ENCODE data around the gene ATP11A. TPM values are rescaled to one million over a fixed set of nuclear protein-coding genes. Genes with fewer than 3 reads are reported as not detected.

The ATP11A gene
- total and polyA plus RNA-seq, 10 of the 15 experiments (the other 5 are each of a cell fraction or from before 2014, with no cell fraction given) = 1.4 to 69.6 (median 14.4) TPM

GRCh38 chr13:112793545-112794445 is 104.0 kb downstream of the ATP11A start:
- RAD21 ChIA-PET (ENCODE audit: unreplicated experiment) = no interaction called here
- Histone ChIP-seq H4K20me1 (ENCODE audit: control insufficient read depth, insufficient read depth) (no peaks in the 10 kb centered on the region), H3K79me2 (ENCODE audit: control insufficient read depth, insufficient read depth, low read length) (no peaks in the 10 kb centered on the region), H3K27ac (ENCODE audit: control insufficient read depth, insufficient read depth) (no peak overlapping the region), H3K4me1 (ENCODE audit: control insufficient read depth, insufficient read depth, low read length) (no peaks in the 10 kb centered on the region), H3K9me3 (replicated peaks; ENCODE audit: control insufficient read depth, insufficient read depth, low read length) (no peaks in the 10 kb centered on the region; the same call in 2 of the 3 replicates), H2AFZ (ENCODE audit: control insufficient read depth, low read depth, low read length) (no peak overlapping the region), H3K27me3 (replicated peaks in 1 of 2; ENCODE audit: control insufficient read depth in 2 of 2, insufficient read depth in 2 of 2, low read length in 1 of 2) (no peaks in the 10 kb centered on the region), H3K4me2 (ENCODE audit: control insufficient read depth, insufficient read depth) (no peak overlapping the region), H3K36me3 (ENCODE audit: control insufficient read depth in 2 of 2, insufficient read depth in 2 of 2, low read length in 1 of 2) (peaks cover 0 to 4% of the 10 kb centered on the region in 2 experiments; a peak in 3 of 4 replicates), H3K9ac (ENCODE audit: control insufficient read depth, insufficient read depth, low read length) (no peak overlapping the region), H3K4me3 (no peak overlapping the region)
- TF ChIP-seq MXI1 (IDR thresholded peaks at IDR 0.05; ENCODE audit: low read depth, low read length) (no peak), NFXL1 (IDR thresholded peaks at IDR 0.05; ENCODE audit: borderline replicate concordance) (no peak), POU2F2 (IDR thresholded peaks at IDR 0.05; ENCODE audit: borderline replicate concordance, low read depth, low read length) (no peak), NR2C2 (IDR thresholded peaks at IDR 0.05; ENCODE audit: borderline replicate concordance, control insufficient read depth, insufficient read length, low read depth) (no peak), CREM (IDR thresholded peaks at IDR 0.05; ENCODE audit: low read depth) (no peak), ZNF207 (IDR thresholded peaks at IDR 0.05; ENCODE audit: borderline replicate concordance) (no peak), TARDBP (IDR thresholded peaks at IDR 0.05; ENCODE audit: borderline replicate concordance) (no peak), JUNB (IDR thresholded peaks at IDR 0.05) (no peak), USF2 (IDR thresholded peaks at IDR 0.05; ENCODE audit: borderline replicate concordance, low read depth, low read length) (no peak), ATF7 (IDR thresholded peaks at IDR 0.05; ENCODE audit: low read depth) (no peak), ZNF274 (IDR thresholded peaks at IDR 0.05; ENCODE audit: insufficient read depth, insufficient read length) (no peak)
- ATAC-seq = no peak
- in situ Hi-C loops (cut with MboI) = no loop called here
- no peak for DNase-seq (ENCODE audit: low read depth, low spot score)
- intact Hi-C loops (cut with micrococcal nuclease; ENCODE audit: unreplicated experiment) = no loop called here
- SMC1A ChIA-PET (ENCODE audit: uncharacterized antibody, unreplicated experiment) = no interaction called here
- POLR2A ChIA-PET = no interaction called here
- BruUV-seq (replicated peaks) = no TSS peak
- FAIRE-seq = no peak
- 97% methylated on average over 26 of the region's 26 CpGs for WGBS (ENCODE audit: insufficient coverage, insufficient replicate concordance, low lambda C conversion rate, missing lambda C conversion rate)
- CTCF ChIA-PET = no interaction called here

Data from GM12878 (cell line).